DOHH2 (cell line): ENCODE measurements around the gene ABCD2.

Experiments
- H3F3A ChIP-seq: fragments of 200-600 bp; sonication (generic), shearing (Covaris generic); 2 replicates; pipeline ENCODE4 v1.6.0; 2016; ENCODE audit warnings: antibody characterized with exemption, mild to moderate bottlenecking; ENCODE audit not compliant: control insufficient read depth, insufficient read depth
- H3K27ac ChIP-seq: fragments of 200-600 bp; sonication (generic); 2 replicates; pipeline ENCODE4 v1.5.1; 2014; ENCODE audit warnings: low read depth, mild to moderate bottlenecking, low read length, moderate library complexity
- H3K27me3 ChIP-seq: fragments of 200-600 bp; sonication (generic); 2 replicates; pipeline ENCODE4 v1.6.1; 2014; ENCODE audit warnings: mild to moderate bottlenecking, low read length, mixed read lengths; ENCODE audit not compliant: control insufficient read depth
- H3K36me3 ChIP-seq: fragments of 200-600 bp; sonication (generic); 2 replicates; pipeline ENCODE4 v1.6.1; 2014; ENCODE audit warnings: mild to moderate bottlenecking, low read length, moderate library complexity, mixed read lengths; ENCODE audit not compliant: control insufficient read depth
- H3K4me1 ChIP-seq: fragments of 200-600 bp; sonication (generic); 2 replicates; pipeline ENCODE4 v1.6.1; 2014; ENCODE audit warnings: mild to moderate bottlenecking, low read length, mixed read lengths; ENCODE audit not compliant: control insufficient read depth
- H3K4me2 ChIP-seq: fragments of 200-600 bp; sonication (generic); 2 replicates; pipeline ENCODE4 v1.6.0; 2014; ENCODE audit warnings: mild to moderate bottlenecking, low read length, moderate library complexity
- H3K4me3 ChIP-seq: fragments of 200-600 bp; sonication (generic); 2 replicates; pipeline ENCODE4 v1.5.1; 2014; ENCODE audit warnings: mild to moderate bottlenecking, low read length, mixed read lengths
- H3K79me2 ChIP-seq: fragments of 200-600 bp; sonication (generic); 2 replicates; pipeline ENCODE4 v1.6.1; 2014; ENCODE audit warnings: mild to moderate bottlenecking, low read length, mixed read lengths; ENCODE audit not compliant: control insufficient read depth
- H3K9me2 ChIP-seq: fragments of 200-600 bp; sonication (generic); replicated peaks from 2 replicates; pipeline ENCODE4 v1.6.1; 2014; ENCODE audit warnings: mild to moderate bottlenecking, low read length, mixed read lengths; ENCODE audit not compliant: control insufficient read depth
- H3K9me3 ChIP-seq: fragments of 200-600 bp; sonication (generic); 2 replicates; pipeline ENCODE4 v1.6.1; 2014; ENCODE audit warnings: antibody characterized with exemption, low read length, mixed read lengths; ENCODE audit not compliant: control insufficient read depth, insufficient read depth
- H4K20me1 ChIP-seq: fragments of 200-600 bp; sonication (generic); 2 replicates; pipeline ENCODE4 v1.6.0; 2014; ENCODE audit warnings: low read depth, mild to moderate bottlenecking, antibody characterized with exemption, low read length, moderate library complexity; ENCODE audit not compliant: control insufficient read depth, insufficient read depth
- EZH2phosphoT487 ChIP-seq: fragments of 200-600 bp; sonication (generic); IDR thresholded peaks from 2 replicates; pipeline ENCODE4 v1.6.1; 2017; ENCODE audit warnings: borderline replicate concordance, mild to moderate bottlenecking, antibody characterized with exemption, low read length, moderate library complexity, mixed read lengths
- TF ChIP-seq, protein P1 (sequence below): fragments of 200-600 bp; sonication (generic); IDR thresholded peaks from one replicate; pipeline ENCODE4 v1.5.1; 2014; ENCODE audit warnings: antibody characterized with exemption, mild to moderate bottlenecking, low read depth, low read length; ENCODE audit not compliant: poor library complexity, severe bottlenecking

ABCD2 gene

GRCh38 chr12:39619660-39620433, at the start of gene ABCD2:
Gene ABCD2, minus strand, starts transcription at chr12:39619803. Its CDS starts 188 bp downstream, at chr12:39619615.
- H3K9me3 ChIP-seq: no peaks in the 10 kb centered on the region
- TF ChIP-seq, protein P1, sequence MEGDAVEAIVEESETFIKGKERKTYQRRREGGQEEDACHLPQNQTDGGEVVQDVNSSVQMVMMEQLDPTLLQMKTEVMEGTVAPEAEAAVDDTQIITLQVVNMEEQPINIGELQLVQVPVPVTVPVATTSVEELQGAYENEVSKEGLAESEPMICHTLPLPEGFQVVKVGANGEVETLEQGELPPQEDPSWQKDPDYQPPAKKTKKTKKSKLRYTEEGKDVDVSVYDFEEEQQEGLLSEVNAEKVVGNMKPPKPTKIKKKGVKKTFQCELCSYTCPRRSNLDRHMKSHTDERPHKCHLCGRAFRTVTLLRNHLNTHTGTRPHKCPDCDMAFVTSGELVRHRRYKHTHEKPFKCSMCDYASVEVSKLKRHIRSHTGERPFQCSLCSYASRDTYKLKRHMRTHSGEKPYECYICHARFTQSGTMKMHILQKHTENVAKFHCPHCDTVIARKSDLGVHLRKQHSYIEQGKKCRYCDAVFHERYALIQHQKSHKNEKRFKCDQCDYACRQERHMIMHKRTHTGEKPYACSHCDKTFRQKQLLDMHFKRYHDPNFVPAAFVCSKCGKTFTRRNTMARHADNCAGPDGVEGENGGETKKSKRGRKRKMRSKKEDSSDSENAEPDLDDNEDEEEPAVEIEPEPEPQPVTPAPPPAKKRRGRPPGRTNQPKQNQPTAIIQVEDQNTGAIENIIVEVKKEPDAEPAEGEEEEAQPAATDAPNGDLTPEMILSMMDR: peak; percentile 23
- no peak for TF ChIP-seq EZH2phosphoT487
- peaks cover 33% of the 10 kb centered on the region for H3K4me1 ChIP-seq
- H3K4me3 ChIP-seq: peak within 1 kb of the TSS; percentile 71
- no peaks in the 10 kb centered on the region for H4K20me1 ChIP-seq
- H3K36me3 ChIP-seq: no peaks in the 10 kb centered on the region
- no peaks in the 10 kb centered on the region for H3K79me2 ChIP-seq
- peak within 1 kb of the TSS; percentile 87 for H3K4me2 ChIP-seq
- H3K27ac ChIP-seq: peak within 1 kb of the TSS; percentile 31; the same call in 1 of the 2 replicates
- H3K27me3 ChIP-seq: no peaks in the 10 kb centered on the region; the same call in 1 of the 2 replicates
- H3K9me2 ChIP-seq: no peaks in the 10 kb centered on the region
- peaks cover 3% of the 10 kb centered on the region for H3F3A ChIP-seq

DNA sequence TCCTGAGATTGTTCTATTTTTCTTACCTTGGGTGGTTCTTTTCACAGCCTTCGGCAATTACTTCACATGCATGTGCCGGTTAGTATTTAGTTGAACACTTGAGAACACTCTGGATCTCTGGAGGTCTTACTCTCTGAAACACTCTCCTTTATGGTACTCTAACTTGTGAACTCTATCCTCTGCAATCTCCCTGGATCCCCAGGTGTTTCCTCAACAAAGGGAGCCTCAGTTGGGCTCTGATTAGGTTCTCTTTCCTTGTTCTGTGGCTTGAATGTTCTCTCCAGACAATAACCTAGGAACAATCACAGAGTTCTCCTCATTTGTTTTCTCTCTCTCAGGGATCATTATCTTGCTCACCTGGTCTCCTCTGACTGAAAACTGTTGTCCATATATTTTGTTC, 40.5 kb upstream of the ABCD2 start:
- no peaks in the 10 kb centered on the region for H3K27me3 ChIP-seq
- no peaks in the 10 kb centered on the region for H4K20me1 ChIP-seq
- H3F3A ChIP-seq: no peaks in the 10 kb centered on the region
- no peaks in the 10 kb centered on the region for H3K4me1 ChIP-seq
- no peak for TF ChIP-seq EZH2phosphoT487
- TF ChIP-seq, protein P1: no peak
- H3K4me3 ChIP-seq: no peak overlapping the region
- no peaks in the 10 kb centered on the region for H3K36me3 ChIP-seq
- no peaks in the 10 kb centered on the region for H3K9me3 ChIP-seq
- no peaks in the 10 kb centered on the region for H3K79me2 ChIP-seq
- no peak overlapping the region for H3K27ac ChIP-seq
- H3K9me2 ChIP-seq: no peaks in the 10 kb centered on the region
- H3K4me2 ChIP-seq: no peak overlapping the region

DNA sequence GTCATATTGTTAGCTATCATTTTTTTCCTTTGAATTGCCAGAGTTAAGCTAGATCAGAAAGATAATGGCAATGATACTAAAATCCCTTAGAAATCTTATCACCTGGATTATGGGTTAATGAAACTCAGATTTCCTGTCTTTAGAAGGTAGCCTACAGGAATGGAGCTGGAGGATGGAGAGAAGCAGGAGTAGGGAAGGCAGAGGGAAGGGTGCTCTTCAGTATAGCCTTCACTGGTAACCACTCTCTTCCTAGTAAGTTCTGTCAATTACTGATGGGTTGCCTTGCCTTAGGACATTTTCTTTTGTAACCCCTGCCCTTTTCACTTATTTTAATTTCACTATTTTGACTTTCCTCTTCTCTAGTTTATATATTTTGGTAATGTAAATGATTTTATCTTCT, 27.8 kb upstream of the ABCD2 start:
- no peak overlapping the region for H3K4me3 ChIP-seq
- no peak overlapping the region for H3K4me2 ChIP-seq
- TF ChIP-seq EZH2phosphoT487: no peak
- TF ChIP-seq, protein P1: no peak
- no peak overlapping the region for H3K27ac ChIP-seq
- 0 out of 2 replicates have a peak, but pooled peaks cover 2% of the 10 kb centered on the region for H3K27me3 ChIP-seq
- no peaks in the 10 kb centered on the region for H4K20me1 ChIP-seq
- no peaks in the 10 kb centered on the region for H3K9me2 ChIP-seq
- H3K9me3 ChIP-seq: no peaks in the 10 kb centered on the region
- H3K36me3 ChIP-seq: no peaks in the 10 kb centered on the region
- H3K4me1 ChIP-seq: no peaks in the 10 kb centered on the region
- H3K79me2 ChIP-seq: no peaks in the 10 kb centered on the region
- H3F3A ChIP-seq: no peaks in the 10 kb centered on the region
